ENCODE results near the gene COL19A1.
"Not testable (repeated sequence)": the region's sequence is repeated elsewhere in the genome, so short reads cannot be mapped to it uniquely, and the experiment has no call there.

Gene COL19A1

GRCh38 chr6:69965974-69966373 is 99.6 kb downstream of the COL19A1 start:
- not testable (repeated sequence) for DNase-seq (ENCODE audit: low read depth)

- no peak for DNase-seq (ENCODE audit: low read depth)
Observed at GRCh38 chr6:69973138-69973537, 106.8 kb downstream of the COL19A1 start.

GRCh38 chr6:69973763-69974162 is 107.4 kb downstream of the COL19A1 start:
- DNase-seq (ENCODE audit: low read depth), result no peak

- DNase-seq (ENCODE audit: low read depth), result no peak
Observed at GRCh38 chr6:69974193-69974592, 107.8 kb downstream of the COL19A1 start.

GRCh38 chr6:69976591-69977090 is 110.3 kb downstream of the COL19A1 start:
- no peak for DNase-seq (ENCODE audit: low read depth)

GRCh38 chr6:69980624-69981023 is 114.3 kb downstream of the COL19A1 start:
- DNase-seq (ENCODE audit: low read depth), result no peak

GRCh38 chr6:69984506-69984905 is 118.2 kb downstream of the COL19A1 start:
- no peak for DNase-seq (ENCODE audit: low read depth)

GRCh38 chr6:69985180-69985579 is 118.8 kb downstream of the COL19A1 start:
- DNase-seq (ENCODE audit: low read depth), result no peak

GRCh38 chr6:69987550-69987949 is 121.2 kb downstream of the COL19A1 start:
- no peak for DNase-seq (ENCODE audit: low read depth)

GRCh38 chr6:69988458-69989126 is 122.2 kb downstream of the COL19A1 start:
- no peak for DNase-seq (ENCODE audit: low read depth)

GRCh38 chr6:69994251-69994650 is 127.9 kb downstream of the COL19A1 start:
- DNase-seq (ENCODE audit: low read depth), result no peak

- DNase-seq (ENCODE audit: low read depth), result no peak
Observed at GRCh38 chr6:70008189-70008588, 141.8 kb downstream of the COL19A1 start.

- not testable (repeated sequence) for DNase-seq (ENCODE audit: low read depth)
Observed at GRCh38 chr6:70010339-70010738, 144.0 kb downstream of the COL19A1 start.

GRCh38 chr6:70023201-70023600 is 156.8 kb downstream of the COL19A1 start:
- not testable (repeated sequence) for DNase-seq (ENCODE audit: low read depth)

GRCh38 chr6:70028246-70028645 is 161.9 kb downstream of the COL19A1 start:
- no peak for DNase-seq (ENCODE audit: low read depth)

GRCh38 chr6:70028926-70029325 is 162.6 kb downstream of the COL19A1 start:
- DNase-seq (ENCODE audit: low read depth), result no peak

GRCh38 chr6:70033781-70034180 is 167.4 kb downstream of the COL19A1 start:
- DNase-seq (ENCODE audit: low read depth), result no peak

GRCh38 chr6:70037445-70037844 is 171.1 kb downstream of the COL19A1 start:
- no peak for DNase-seq (ENCODE audit: low read depth)

- DNase-seq (ENCODE audit: low read depth), result no peak
Observed at GRCh38 chr6:70040766-70041165, 174.4 kb downstream of the COL19A1 start.

GRCh38 chr6:70041411-70041810 is 175.1 kb downstream of the COL19A1 start:
- no peak for DNase-seq (ENCODE audit: low read depth)

- DNase-seq (ENCODE audit: low read depth), result no peak
Observed at GRCh38 chr6:70045413-70045812, 179.1 kb downstream of the COL19A1 start.

GRCh38 chr6:70051197-70052124 is 185.1 kb downstream of the COL19A1 start:
- DNase-seq (ENCODE audit: low read depth), result no peak
